GM21717 (cell line): ENCODE results near the gene TSR3.
A peak's percentile ranks its signal among the peaks of the same experiment; 100 is the strongest.

ENCODE experiments used
- ATAC-seq: cut with Tn5 transposase; IDR thresholded peaks from one replicate; pipeline ENCODE4 v1.9.1; 2021; ENCODE audit warnings: mild to moderate bottlenecking, moderate library complexity; ENCODE audit not compliant: unreplicated experiment

The TSR3 gene

GRCh38 chr16:1355591-1355990 lies 3.9 kb upstream of the TSR3 start:
- no peak for ATAC-seq

- ATAC-seq = no peak
Measured at GRCh38 chr16:1354815-1355540, 3.3 kb upstream of the TSR3 start.

- peak; percentile 9 for ATAC-seq
Measured at GRCh38 chr16:1351215-1351581, 480 bp downstream of the TSR3 start.

- ATAC-seq = no peak
Measured at GRCh38 chr16:1350691-1351090, 987 bp downstream of the TSR3 start.

GRCh38 chr16:1349951-1350350 lies 1.7 kb downstream of the TSR3 start:
- no peak for ATAC-seq

- no peak for ATAC-seq
Measured at GRCh38 chr16:1349351-1349750, 2.3 kb downstream of the TSR3 start.

GRCh38 chr16:1348926-1349325 lies 2.8 kb downstream of the TSR3 start:
- ATAC-seq = no peak

- no peak for ATAC-seq
Measured at GRCh38 chr16:1348441-1348840, 3.2 kb downstream of the TSR3 start.

GRCh38 chr16:1347962-1348361 lies 3.7 kb downstream of the TSR3 start:
- ATAC-seq = no peak

- no peak for ATAC-seq
Measured at GRCh38 chr16:1347286-1347855, 4.3 kb downstream of the TSR3 start.

GRCh38 chr16:1346422-1347285 lies 5.0 kb downstream of the TSR3 start:
- ATAC-seq = no peak

- no peak for ATAC-seq
Measured at GRCh38 chr16:1345651-1346421, 5.8 kb downstream of the TSR3 start.

- no peak for ATAC-seq
Measured at GRCh38 chr16:1345087-1345486, 6.6 kb downstream of the TSR3 start.

- ATAC-seq = no peak
Measured at GRCh38 chr16:1344499-1344898, 7.2 kb downstream of the TSR3 start.

GRCh38 chr16:1343428-1344242 lies 8.0 kb downstream of the TSR3 start:
- ATAC-seq = no peak

- ATAC-seq = peak; percentile 69
Measured at GRCh38 chr16:1342526-1343427, 8.9 kb downstream of the TSR3 start.

GRCh38 chr16:1341495-1342420 lies 9.9 kb downstream of the TSR3 start:
- ATAC-seq = no peak
